ENCODE data around the gene SIRT5.

DNA sequence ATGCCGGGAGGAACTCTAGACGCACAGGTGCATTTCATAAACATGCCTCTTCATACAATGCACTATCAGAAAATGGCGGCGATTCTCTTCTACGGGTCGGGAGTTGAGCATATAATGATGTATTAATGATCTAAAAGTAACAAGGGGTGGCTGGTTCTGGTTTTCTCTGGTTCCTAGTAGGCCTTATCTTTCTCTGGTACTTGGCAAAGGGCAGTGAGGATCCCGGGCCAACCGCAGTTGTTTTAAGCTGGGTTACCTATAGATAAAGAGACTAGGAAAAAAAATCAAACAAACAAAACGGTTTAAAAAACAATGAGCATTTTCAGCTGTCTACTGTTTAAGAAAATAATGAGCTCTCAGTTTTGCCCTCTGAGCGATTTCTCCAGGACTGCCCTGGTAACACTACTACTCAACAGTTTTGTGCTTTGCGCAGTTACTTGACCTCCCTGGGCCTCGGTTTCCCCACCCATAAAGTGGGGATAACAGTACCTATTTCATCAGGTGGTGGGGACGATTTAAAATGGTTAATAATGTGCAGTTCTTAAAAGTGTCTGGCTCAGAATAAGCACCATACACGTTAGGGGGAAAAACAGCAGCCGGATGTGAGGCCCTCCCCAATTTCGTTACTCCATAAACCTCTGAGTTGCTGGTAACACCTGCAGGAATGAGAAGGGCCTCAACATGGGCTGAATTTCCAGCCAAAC lies 1.3 kb upstream of the SIRT5 start:
- TF ChIP-seq POLR2AphosphoS5 (IDR thresholded peaks at IDR 0.05; ENCODE audit: low read depth, low read length) (no peak), TAF1 (IDR thresholded peaks at IDR 0.05; ENCODE audit: borderline replicate concordance, low read depth, low read length) (no peak), POLR2A (IDR thresholded peaks at IDR 0.05; ENCODE audit: low read depth, low read length) (no peak)

Data from GM12892 (cell line).